GM18951 (cell line): ENCODE results near the gene SCYGR1.

ENCODE experiments used
- POLR2A ChIP-seq: IDR thresholded peaks from 4 replicates; pipeline ENCODE4 v1.6.1; 2011; ENCODE audit warnings: mild to moderate bottlenecking; ENCODE audit not compliant: insufficient read length, insufficient read depth; ENCODE audit errors: extremely low read depth
- in situ Hi-C: fragments of 300-500 bp; cut with MboI; formaldehyde crosslinking; loops from one replicate; pipeline ENCODE4 v1.12.0; 2022; ENCODE audit warnings: low sequenced_read_pairs, mixed read lengths, inconsistent platforms; ENCODE audit not compliant: unreplicated experiment

Gene SCYGR1

GRCh38 chr2:227341553-227341952 lies 46.2 kb downstream of the SCYGR1 start:
- in situ Hi-C loops = no loop called here
- TF ChIP-seq POLR2A = no peak

- in situ Hi-C loops = no loop called here
- TF ChIP-seq POLR2A = no peak
Measured at GRCh38 chr2:227340106-227340505, 47.6 kb downstream of the SCYGR1 start.

GRCh38 chr2:227339098-227339599 lies 48.6 kb downstream of the SCYGR1 start:
- no peak for TF ChIP-seq POLR2A
- in situ Hi-C loops = no loop called here
